K562 (cell line): Measurements from ENCODE around the gene GARIN5B. TPM values are rescaled to one million over a fixed set of nuclear protein-coding genes. Genes with fewer than 3 reads are reported as not detected.

Experiments
- ARNT ChIP-seq, 2 experiments: fragments of 450-650 bp; IDR thresholded peaks; 2 replicates each; pipeline ENCODE4 v1.6.1; 2016; ENCODE audit warnings: mild to moderate bottlenecking in 1 of 2
- BCOR ChIP-seq: fragments of 450-650 bp; IDR thresholded peaks from 2 replicates; pipeline ENCODE4 v1.6.1; 2016
- CBX5 ChIP-seq: IDR thresholded peaks from 2 replicates; pipeline ENCODE4 v1.6.1; 2014; ENCODE audit warnings: low read depth, borderline replicate concordance
- DNMT1 ChIP-seq: fragments of 450-650 bp; IDR thresholded peaks from 2 replicates; pipeline ENCODE4 v1.6.1; 2016; ENCODE audit warnings: antibody characterized with exemption, mild to moderate bottlenecking
- FOS ChIP-seq: IDR thresholded peaks from 3 replicates; pipeline ENCODE4 v1.6.1; 2011; ENCODE audit not compliant: insufficient read length; ENCODE audit errors: extremely low read depth
- FOXJ3 ChIP-seq: sonication (generic); formaldehyde crosslinking; IDR thresholded peaks from 2 replicates; pipeline ENCODE4 v1.4.0; 2020; ENCODE audit warnings: mild to moderate bottlenecking, missing genetic modification reagents
- HDAC8 ChIP-seq: fragments of 450-650 bp; IDR thresholded peaks from 2 replicates; pipeline ENCODE4 v1.6.1; 2016; ENCODE audit warnings: mild to moderate bottlenecking, missing genetic modification characterization, moderate library complexity, missing compliant biosample characterization
- HDGF ChIP-seq: fragments of 450-650 bp; IDR thresholded peaks from 2 replicates; pipeline ENCODE4 v1.6.1; 2016
- ILK ChIP-seq: fragments of 450-650 bp; IDR thresholded peaks from 2 replicates; pipeline ENCODE4 v1.6.1; 2016; ENCODE audit warnings: missing genetic modification characterization, low read depth, mild to moderate bottlenecking, missing compliant biosample characterization, moderate library complexity, borderline replicate concordance
- KDM2B ChIP-seq: fragments of 250-450 bp; sonication (Bioruptor Pico); IDR thresholded peaks from 2 replicates; pipeline ENCODE4 v1.8.0; 2021; ENCODE audit warnings: mild to moderate bottlenecking, moderate library complexity
- MAZ ChIP-seq, 2 experiments: fragments of 450-650 bp in 1 of 2; sonication (generic) in 1 of 2; formaldehyde crosslinking; IDR thresholded peaks in 1 of 2; conservative IDR thresholded peaks in 1 of 2; 2 replicates each; pipeline versions ENCODE4 v1.4.0 to v1.5.0; 2020; ENCODE audit warnings: mild to moderate bottlenecking in 1 of 2, missing genetic modification reagents in 1 of 2
- MCM7 ChIP-seq, 2 experiments: fragments of 450-650 bp; IDR thresholded peaks; 2 replicates each; pipeline ENCODE4 v1.6.1; 2016 to 2018
- PHB2 ChIP-seq: fragments of 450-650 bp; IDR thresholded peaks from 2 replicates; pipeline ENCODE4 v1.6.1; 2017; ENCODE audit warnings: low read depth
- SMAD4 ChIP-seq: fragments of 250-450 bp; sonication (Bioruptor Pico); conservative IDR thresholded peaks from 2 replicates; pipeline ENCODE4 v1.8.0; 2021; ENCODE audit warnings: inconsistent platforms, mild to moderate bottlenecking, moderate library complexity
- SMARCE1 ChIP-seq: fragments of 450-650 bp; IDR thresholded peaks from 2 replicates; pipeline ENCODE4 v1.7.1; 2016; ENCODE audit warnings: mild to moderate bottlenecking
- SREBF2 ChIP-seq: sonication (generic); formaldehyde crosslinking; IDR thresholded peaks from 2 replicates; pipeline ENCODE4 v1.4.0; 2020; ENCODE audit warnings: mild to moderate bottlenecking, missing genetic modification reagents
- TEAD1 ChIP-seq, 2 experiments: fragments of 450-650 bp in 1 of 2; sonication (generic) in 1 of 2; formaldehyde crosslinking; IDR thresholded peaks; 2 replicates each; pipeline versions ENCODE4 v1.4.0 to v1.8.0; 2020 to 2022; ENCODE audit warnings: mild to moderate bottlenecking in 2 of 2, missing genetic modification reagents in 1 of 2
- ZBTB1 ChIP-seq: sonication (generic); formaldehyde crosslinking; IDR thresholded peaks from 2 replicates; pipeline ENCODE4 v1.8.1; 2023; ENCODE audit warnings: missing genetic modification reagents, low read depth, mild to moderate bottlenecking, borderline replicate concordance
- ZBTB8A ChIP-seq: fragments of 450-650 bp; IDR thresholded peaks from 2 replicates; pipeline ENCODE4 v1.6.1; 2018; ENCODE audit warnings: mild to moderate bottlenecking, moderate library complexity; ENCODE audit not compliant: partially characterized antibody
- ZNF140 ChIP-seq: fragments of 250-450 bp; sonication (Bioruptor Pico); IDR thresholded peaks from 2 replicates; pipeline ENCODE4 v1.8.0; 2021; ENCODE audit warnings: moderate library complexity, mild to moderate bottlenecking, inconsistent platforms
- ZNF316 ChIP-seq: fragments of 450-650 bp; IDR thresholded peaks from 2 replicates; pipeline ENCODE4 v1.6.1; 2016
- polyA plus RNA-seq, 8 experiments: library from polyadenylated mRNA; depleted of rRNA in 4 of 8; stranded (reverse) in 5 of 8; unstranded in 3 of 8; fragments of >200 nt; fragmentation: Nextera tagmentation in 2 of 8; fragmentation: Illumina TruSeq in 1 of 8; extraction: Ambion mirVana in 2 of 8; extraction: Trizol in 1 of 8; gene quantifications; 2 replicates each; pipeline versions ENCODE4 v1.2.1 to v1.2.3, GENCODE V29; 2011 to 2014; ENCODE audit warnings: inconsistent platforms in 1 of 8, missing spikeins in 1 of 8
- total RNA-seq, 7 experiments: library from RNA; depleted of rRNA in 6 of 7; stranded (reverse); fragments of >200 nt in 6 of 7; fragmentation: Illumina TruSeq in 2 of 7; extraction: Trizol in 2 of 7; gene quantifications; 2 replicates each; pipeline versions ENCODE4 v1.2.1 to v1.2.3, GENCODE V29; 2011 to 2021; ENCODE audit warnings: low replicate concordance in 1 of 7
- TF ChIP-seq, protein P1 (sequence below): fragments of 450-650 bp; formaldehyde crosslinking; IDR thresholded peaks from 2 replicates; pipeline ENCODE4 v1.4.0; 2020; ENCODE audit warnings: mild to moderate bottlenecking, moderate library complexity
- TF ChIP-seq, protein P2 (sequence below): fragments of 450-650 bp; formaldehyde crosslinking; IDR thresholded peaks from 2 replicates; pipeline ENCODE4 v1.4.0; 2020; ENCODE audit warnings: mild to moderate bottlenecking, mixed read lengths
- TF ChIP-seq, protein P3 (sequence below): fragments of 450-650 bp; formaldehyde crosslinking; IDR thresholded peaks from 2 replicates; pipeline ENCODE4 v1.4.0; 2022; ENCODE audit warnings: missing genetic modification characterization
- TF ChIP-seq, protein P4 (sequence below): IDR thresholded peaks from 2 replicates; pipeline ENCODE4 v1.6.1; 2011; ENCODE audit warnings: borderline replicate concordance, low read depth, mild to moderate bottlenecking, moderate library complexity, low read length; ENCODE audit not compliant: insufficient read depth, poor library complexity, severe bottlenecking

GARIN5B gene
- total and polyA plus RNA-seq, 9 of the 15 experiments (the other 6 are each of a cell fraction or from before 2014, with no cell fraction given): not detected

DNA sequence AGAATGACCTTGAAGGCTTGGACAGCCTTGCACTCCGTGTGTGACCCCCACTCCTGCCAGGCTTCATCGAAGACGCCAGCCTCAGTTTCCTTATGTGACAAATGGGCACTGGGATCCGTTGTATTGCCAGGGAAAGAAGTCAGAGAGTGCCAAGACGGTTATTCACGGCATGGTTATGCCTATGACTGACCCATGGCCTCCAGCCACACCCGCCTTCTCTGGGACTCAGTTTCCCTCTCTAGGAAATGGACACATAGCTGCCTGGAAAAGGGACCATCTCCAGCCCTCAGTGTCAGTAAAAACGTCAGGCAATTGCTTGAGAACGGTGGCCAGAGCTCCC, 45.4 kb upstream of the GARIN5B start (continued):
- TF ChIP-seq DNMT1 (no peak), ZNF140 (CRISPR knock-in tag) (no peak), SREBF2 (CRISPR knock-in tag) (no peak), ZNF316 (no peak), SMAD4 (0 out of 2 replicates have a peak, but pooled peaks have one; percentile 8), HDGF (peak; percentile 52; the same call in 1 of the 2 replicates), FOXJ3 (CRISPR knock-in tag) (no peak), TEAD1 (CRISPR knock-in tag; IDR thresholded peaks at IDR 0.05) (peak in 1 of 2 experiments; percentile 4; a peak in 1 of 4 replicates), MAZ (CRISPR knock-in tag; conservative IDR thresholded peaks at IDR 0.05 in 1 of 2, IDR thresholded peaks at IDR 0.05 in 1 of 2) (no peak), ZBTB8A (no peak), ARNT (IDR thresholded peaks at IDR 0.05) (peak; percentile 29 to 30; a peak in 2 of 4 replicates), PHB2 (no peak), ILK (tag) (no peak), FOS (no peak), ZBTB1 (CRISPR knock-in tag) (no peak), SMARCE1 (0 out of 2 replicates have a peak, but pooled peaks have one; percentile 13), CBX5 (no peak), MCM7 (IDR thresholded peaks at IDR 0.05) (no peak), BCOR (peak; percentile 97), KDM2B (CRISPR knock-in tag) (no peak), HDAC8 (tag) (0 out of 2 replicates have a peak, but pooled peaks have one; percentile 49)
- TF ChIP-seq, protein P1, sequence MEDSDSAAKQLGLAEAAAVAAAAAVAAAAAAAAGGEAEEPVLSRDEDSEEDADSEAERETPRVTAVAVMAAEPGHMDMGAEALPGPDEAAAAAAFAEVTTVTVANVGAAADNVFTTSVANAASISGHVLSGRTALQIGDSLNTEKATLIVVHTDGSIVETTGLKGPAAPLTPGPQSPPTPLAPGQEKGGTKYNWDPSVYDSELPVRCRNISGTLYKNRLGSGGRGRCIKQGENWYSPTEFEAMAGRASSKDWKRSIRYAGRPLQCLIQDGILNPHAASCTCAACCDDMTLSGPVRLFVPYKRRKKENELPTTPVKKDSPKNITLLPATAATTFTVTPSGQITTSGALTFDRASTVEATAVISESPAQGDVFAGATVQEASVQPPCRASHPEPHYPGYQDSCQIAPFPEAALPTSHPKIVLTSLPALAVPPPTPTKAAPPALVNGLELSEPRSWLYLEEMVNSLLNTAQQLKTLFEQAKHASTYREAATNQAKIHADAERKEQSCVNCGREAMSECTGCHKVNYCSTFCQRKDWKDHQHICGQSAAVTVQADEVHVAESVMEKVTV: no peak
- TF ChIP-seq, protein P2, sequence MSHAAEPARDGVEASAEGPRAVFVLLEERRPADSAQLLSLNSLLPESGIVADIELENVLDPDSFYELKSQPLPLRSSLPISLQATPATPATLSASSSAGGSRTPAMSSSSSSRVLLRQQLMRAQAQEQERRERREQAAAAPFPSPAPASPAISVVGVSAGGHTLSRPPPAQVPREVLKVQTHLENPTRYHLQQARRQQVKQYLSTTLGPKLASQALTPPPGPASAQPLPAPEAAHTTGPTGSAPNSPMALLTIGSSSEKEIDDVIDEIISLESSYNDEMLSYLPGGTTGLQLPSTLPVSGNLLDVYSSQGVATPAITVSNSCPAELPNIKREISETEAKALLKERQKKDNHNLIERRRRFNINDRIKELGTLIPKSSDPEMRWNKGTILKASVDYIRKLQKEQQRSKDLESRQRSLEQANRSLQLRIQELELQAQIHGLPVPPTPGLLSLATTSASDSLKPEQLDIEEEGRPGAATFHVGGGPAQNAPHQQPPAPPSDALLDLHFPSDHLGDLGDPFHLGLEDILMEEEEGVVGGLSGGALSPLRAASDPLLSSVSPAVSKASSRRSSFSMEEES (CRISPR knock-in tag): no peak
- TF ChIP-seq, protein P3, sequence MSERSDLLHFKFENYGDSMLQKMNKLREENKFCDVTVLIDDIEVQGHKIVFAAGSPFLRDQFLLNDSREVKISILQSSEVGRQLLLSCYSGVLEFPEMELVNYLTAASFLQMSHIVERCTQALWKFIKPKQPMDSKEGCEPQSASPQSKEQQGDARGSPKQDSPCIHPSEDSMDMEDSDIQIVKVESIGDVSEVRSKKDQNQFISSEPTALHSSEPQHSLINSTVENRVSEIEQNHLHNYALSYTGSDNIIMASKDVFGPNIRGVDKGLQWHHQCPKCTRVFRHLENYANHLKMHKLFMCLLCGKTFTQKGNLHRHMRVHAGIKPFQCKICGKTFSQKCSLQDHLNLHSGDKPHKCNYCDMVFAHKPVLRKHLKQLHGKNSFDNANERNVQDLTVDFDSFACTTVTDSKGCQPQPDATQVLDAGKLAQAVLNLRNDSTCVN: no peak
- TF ChIP-seq, protein P4, sequence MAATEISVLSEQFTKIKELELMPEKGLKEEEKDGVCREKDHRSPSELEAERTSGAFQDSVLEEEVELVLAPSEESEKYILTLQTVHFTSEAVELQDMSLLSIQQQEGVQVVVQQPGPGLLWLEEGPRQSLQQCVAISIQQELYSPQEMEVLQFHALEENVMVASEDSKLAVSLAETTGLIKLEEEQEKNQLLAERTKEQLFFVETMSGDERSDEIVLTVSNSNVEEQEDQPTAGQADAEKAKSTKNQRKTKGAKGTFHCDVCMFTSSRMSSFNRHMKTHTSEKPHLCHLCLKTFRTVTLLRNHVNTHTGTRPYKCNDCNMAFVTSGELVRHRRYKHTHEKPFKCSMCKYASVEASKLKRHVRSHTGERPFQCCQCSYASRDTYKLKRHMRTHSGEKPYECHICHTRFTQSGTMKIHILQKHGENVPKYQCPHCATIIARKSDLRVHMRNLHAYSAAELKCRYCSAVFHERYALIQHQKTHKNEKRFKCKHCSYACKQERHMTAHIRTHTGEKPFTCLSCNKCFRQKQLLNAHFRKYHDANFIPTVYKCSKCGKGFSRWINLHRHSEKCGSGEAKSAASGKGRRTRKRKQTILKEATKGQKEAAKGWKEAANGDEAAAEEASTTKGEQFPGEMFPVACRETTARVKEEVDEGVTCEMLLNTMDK: no peak
